HFFc6 (cell line): ENCODE data around the gene CHST5. TPM values are rescaled to one million over a fixed set of nuclear protein-coding genes. Genes with fewer than 3 reads are reported as not detected.
"Not testable (repeated sequence)": the region's sequence is repeated elsewhere in the genome, so short reads cannot be mapped to it uniquely, and the experiment has no call there.

Source experiments
- DNase-seq: peaks from one replicate; pipeline ENCODE4 v3.0.0-alpha.2; 2018
- H3K27ac Mint-ChIP-seq: 2 replicates; pipeline ENCODE4 v1.8.0; 2020; ENCODE audit warnings: mild to moderate bottlenecking, mixed read lengths
- H3K27me3 Mint-ChIP-seq: 2 replicates; pipeline ENCODE4 v1.8.0; 2021; ENCODE audit warnings: mild to moderate bottlenecking, moderate library complexity, mixed read lengths; ENCODE audit not compliant: insufficient read depth
- H3K36me3 Mint-ChIP-seq: 2 replicates; pipeline ENCODE4 v1.8.0; 2021; ENCODE audit warnings: low read depth, mixed read lengths
- H3K4me1 Mint-ChIP-seq: 2 replicates; pipeline ENCODE4 v1.8.0; 2020; ENCODE audit warnings: low read depth, mixed read lengths
- H3K4me3 Mint-ChIP-seq: 2 replicates; pipeline ENCODE4 v1.8.0; 2020; ENCODE audit warnings: mild to moderate bottlenecking, moderate library complexity, mixed read lengths
- H3K9me3 Mint-ChIP-seq: 2 replicates; pipeline ENCODE4 v1.8.0; 2020; ENCODE audit warnings: mild to moderate bottlenecking, mixed read lengths
- CTCF ChIP-seq: fragments of 200-600 bp; sonication (generic); IDR thresholded peaks from 2 replicates; pipeline ENCODE4 v1.5.0; 2021; ENCODE audit warnings: antibody characterized with exemption, mild to moderate bottlenecking
- total RNA-seq, 6 experiments: library from RNA; stranded (reverse); fragmentation: NEBNext Ultra II Directional; extraction: Animal tissue kit (Norgen Biotek cat#: 25700); gene quantifications; 2 replicates in 1 of 6; 3 replicates in 5 of 6; pipeline ENCODE4 v1.2.3, GENCODE V29; 2021

Gene CHST5
- total RNA-seq, 6 experiments from 2014 or later = not detected

- H3K36me3 Mint-ChIP-seq = no peaks in the 10 kb centered on the region
- peak; percentile 25 for DNase-seq
- H3K27ac Mint-ChIP-seq = no peak overlapping the region
- H3K9me3 Mint-ChIP-seq = no peaks in the 10 kb centered on the region
- peaks cover 3% of the 10 kb centered on the region; the same call in 1 of the 2 replicates for H3K27me3 Mint-ChIP-seq
- H3K4me3 Mint-ChIP-seq = no peak overlapping the region
- TF ChIP-seq CTCF = peak; percentile 67
- H3K4me1 Mint-ChIP-seq = peaks cover 12% of the 10 kb centered on the region
These were observed 14.3 kb upstream of the CHST5 start for GRCh38 chr16:75550211-75550662.

- H3K4me3 Mint-ChIP-seq, H3K27ac Mint-ChIP-seq, H3K27me3 Mint-ChIP-seq, H3K36me3 Mint-ChIP-seq, H3K4me1 Mint-ChIP-seq, DNase-seq, H3K9me3 Mint-ChIP-seq: not testable (repeated sequence)
These were observed 12.5 kb upstream of the CHST5 start for GRCh38 chr16:75548456-75548855.

GRCh38 chr16:75546293-75546692 lies 10.4 kb upstream of the CHST5 start:
- Mint-ChIP-seq H3K27me3 (0 out of 2 replicates have a peak, but pooled peaks cover 2% of the 10 kb centered on the region), H3K36me3 (no peaks in the 10 kb centered on the region), H3K4me1 (no peaks in the 10 kb centered on the region), H3K4me3 (no peak overlapping the region), H3K27ac (no peak overlapping the region), H3K9me3 (no peaks in the 10 kb centered on the region)
- TF ChIP-seq CTCF = no peak
- no peak for DNase-seq

- DNase-seq, H3K36me3 Mint-ChIP-seq, H3K4me1 Mint-ChIP-seq, H3K27ac Mint-ChIP-seq, H3K9me3 Mint-ChIP-seq, H3K27me3 Mint-ChIP-seq, H3K4me3 Mint-ChIP-seq: not testable (repeated sequence)
These were observed 10.0 kb upstream of the CHST5 start for GRCh38 chr16:75545879-75546278.

- not testable (repeated sequence) for H3K36me3 Mint-ChIP-seq, H3K27ac Mint-ChIP-seq, H3K4me3 Mint-ChIP-seq
These were observed 6.6 kb upstream of the CHST5 start for GRCh38 chr16:75542462-75542861.

GRCh38 chr16:75541236-75541635 lies 5.3 kb upstream of the CHST5 start:
- DNase-seq = no peak
- Mint-ChIP-seq H3K36me3 (no peaks in the 10 kb centered on the region), H3K27ac (no peak overlapping the region), H3K27me3 (no peaks in the 10 kb centered on the region), H3K4me3 (no peak overlapping the region), H3K4me1 (no peaks in the 10 kb centered on the region), H3K9me3 (no peaks in the 10 kb centered on the region)
- no peak for TF ChIP-seq CTCF

More at GRCh38 chr16:75542462-75542861, 6.6 kb upstream of the CHST5 start:
- DNase-seq, H3K9me3 Mint-ChIP-seq, H3K4me1 Mint-ChIP-seq, H3K27me3 Mint-ChIP-seq: not testable (repeated sequence)

- not testable (repeated sequence) for H3K27me3 Mint-ChIP-seq, H3K36me3 Mint-ChIP-seq, H3K4me3 Mint-ChIP-seq, H3K9me3 Mint-ChIP-seq, DNase-seq, H3K4me1 Mint-ChIP-seq, H3K27ac Mint-ChIP-seq
These were observed 3.1 kb upstream of the CHST5 start for GRCh38 chr16:75538882-75539565.
